Measurements from ENCODE around the gene MEOX2.

DNA sequence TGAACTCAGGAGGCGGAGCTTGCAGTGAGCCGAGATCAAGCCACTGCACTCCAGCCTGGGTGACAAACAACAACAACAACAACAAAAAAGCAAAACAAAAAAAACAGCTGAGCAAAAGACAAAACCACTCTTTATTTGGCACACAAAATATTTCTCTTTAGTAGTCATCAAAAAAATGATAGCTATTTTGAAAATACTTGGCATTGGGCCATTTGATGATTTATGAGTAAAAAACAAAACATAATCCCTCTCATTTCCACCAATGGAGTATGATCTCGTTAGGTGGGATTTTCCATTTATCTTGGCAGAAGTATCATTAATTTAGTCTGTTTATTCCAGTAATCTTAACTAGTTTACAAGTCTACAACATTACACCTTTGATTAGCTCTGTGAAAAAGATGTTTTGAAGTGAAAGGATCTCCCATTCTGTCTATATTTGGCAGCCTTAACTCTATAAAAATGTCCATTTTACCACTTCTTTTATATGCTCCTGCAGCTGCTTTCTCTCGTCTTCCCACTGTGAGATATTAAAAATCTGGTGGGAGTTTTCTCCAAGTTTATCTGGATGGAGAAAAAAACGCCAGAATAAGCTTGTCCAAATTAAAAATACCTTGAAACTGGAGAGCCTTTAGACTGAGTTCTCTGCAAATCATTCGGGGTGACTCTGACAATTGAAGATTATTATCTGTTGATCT, 65.8 kb downstream of the MEOX2 start:
- TF ChIP-seq CTCF (IDR thresholded peaks at IDR 0.05; ENCODE audit: insufficient read depth, low read depth, low read length) (no peak), EZH2 (IDR thresholded peaks at IDR 0.05; ENCODE audit: insufficient read depth, low read length) (no peak)

All from astrocyte (in vitro differentiated cells and primary cell).